CD14-positive monocyte (primary cell): ENCODE data around the gene TM7SF3. TPM values are rescaled to one million over a fixed set of nuclear protein-coding genes. Genes with fewer than 3 reads are reported as not detected.

Experiments
- DNase-seq, 3 donors: peaks; one replicate each; pipeline ENCODE4 v3.0.0-alpha.2; 2011 to 2022
- H2AFZ ChIP-seq: 2 replicates; pipeline ENCODE4 v1.6.0; 2012; ENCODE audit warnings: mild to moderate bottlenecking, low read depth, low read length, inconsistent platforms; ENCODE audit not compliant: insufficient read depth, poor library complexity, severe bottlenecking
- H3K27ac ChIP-seq, 2 donors: 1 replicate in 1 of 2; 2 replicates in 1 of 2; pipeline ENCODE4 v1.5.1; 2012 to 2013; ENCODE audit warnings: low read length in 2 of 2, control low read depth in 1 of 2, inconsistent platforms in 1 of 2, low read depth in 1 of 2, mild to moderate bottlenecking in 1 of 2
- H3K27me3 ChIP-seq, 2 donors: one replicate each; pipeline versions ENCODE4 v1.6.0 to v1.6.1; 2011 to 2013; ENCODE audit warnings: low read length in 2 of 2; ENCODE audit not compliant: control insufficient read depth in 2 of 2, insufficient read depth in 2 of 2
- H3K36me3 ChIP-seq, 2 donors: replicated peaks in 1 of 2; 1 replicate in 1 of 2; 2 replicates in 1 of 2; pipeline versions ENCODE4 v1.5.1 to v1.6.1; 2012 to 2013; ENCODE audit warnings: low read length in 2 of 2, control low read depth in 1 of 2, inconsistent platforms in 1 of 2, mild to moderate bottlenecking in 1 of 2; ENCODE audit not compliant: insufficient read depth in 2 of 2, control insufficient read depth in 1 of 2
- H3K4me1 ChIP-seq, 2 donors: 1 replicate in 1 of 2; 2 replicates in 1 of 2; pipeline versions ENCODE4 v1.5.1 to v1.6.1; 2012 to 2013; ENCODE audit warnings: low read length in 2 of 2, control low read depth in 1 of 2, inconsistent platforms in 1 of 2, mild to moderate bottlenecking in 1 of 2, moderate library complexity in 1 of 2; ENCODE audit not compliant: insufficient read depth in 2 of 2, control insufficient read depth in 1 of 2
- H3K4me2 ChIP-seq: replicated peaks from 2 replicates; pipeline ENCODE3; 2012; ENCODE audit warnings: low read length, moderate library complexity, mild to moderate bottlenecking; ENCODE audit not compliant: poor library complexity, severe bottlenecking; ENCODE audit errors: extremely low read depth
- H3K4me3 ChIP-seq, 3 experiments: fragments of 200-600 bp in 1 of 3; sonication (generic) in 1 of 3; replicated peaks in 1 of 3; 1 replicate in 2 of 3; 2 replicates in 1 of 3; pipeline ENCODE4 v1.5.1; 2011 to 2013; ENCODE audit warnings: low read length in 3 of 3, mild to moderate bottlenecking in 3 of 3, control low read depth in 2 of 3, low read depth in 2 of 3, inconsistent platforms in 1 of 3, moderate library complexity in 1 of 3
- H3K79me2 ChIP-seq: 2 replicates; pipeline ENCODE4 v1.6.0; 2012; ENCODE audit warnings: mild to moderate bottlenecking, control low read depth, inconsistent platforms, low read length, moderate library complexity; ENCODE audit not compliant: insufficient read depth
- H3K9ac ChIP-seq: 2 replicates; pipeline ENCODE4 v1.6.0; 2017; ENCODE audit warnings: low read length, mild to moderate bottlenecking; ENCODE audit not compliant: insufficient read depth, poor library complexity, severe bottlenecking
- H3K9me3 ChIP-seq, 2 donors: replicated peaks in 1 of 2; 1 replicate in 1 of 2; 2 replicates in 1 of 2; pipeline versions ENCODE4 v1.5.1 to v1.6.1; 2012 to 2013; ENCODE audit warnings: low read length in 2 of 2, control low read depth in 1 of 2; ENCODE audit not compliant: control insufficient read depth in 1 of 2, insufficient read depth in 1 of 2
- H4K20me1 ChIP-seq: 2 replicates; pipeline ENCODE4 v1.6.0; 2012; ENCODE audit warnings: mild to moderate bottlenecking, low read length, control low read depth, moderate library complexity; ENCODE audit not compliant: insufficient read depth
- H3K27ac Mint-ChIP-seq, 7 donors: one replicate each; pipeline ENCODE4 v1.8.0; 2020; ENCODE audit warnings: mild to moderate bottlenecking in 7 of 7, mixed read lengths in 7 of 7, moderate library complexity in 6 of 7, inconsistent platforms in 2 of 7
- H3K27me3 Mint-ChIP-seq, 3 donors: one replicate each; pipeline ENCODE4 v1.8.0; 2021 to 2022; ENCODE audit warnings: low read depth in 3 of 3, mild to moderate bottlenecking in 3 of 3, mixed read lengths in 3 of 3, moderate library complexity in 3 of 3, inconsistent platforms in 1 of 3
- H3K36me3 Mint-ChIP-seq, 2 donors: one replicate each; pipeline ENCODE4 v1.8.0; 2020; ENCODE audit warnings: mixed read lengths in 2 of 2, inconsistent platforms in 1 of 2, mild to moderate bottlenecking in 1 of 2
- H3K4me1 Mint-ChIP-seq: one replicate; pipeline ENCODE4 v1.8.0; 2020; ENCODE audit warnings: mild to moderate bottlenecking, mixed read lengths
- H3K4me3 Mint-ChIP-seq, 2 donors: one replicate each; pipeline ENCODE4 v1.8.0; 2020; ENCODE audit warnings: mild to moderate bottlenecking in 2 of 2, mixed read lengths in 2 of 2, moderate library complexity in 1 of 2
- H3K9me3 Mint-ChIP-seq, 7 donors: one replicate each; pipeline ENCODE4 v1.8.0; 2020 to 2022; ENCODE audit warnings: mixed read lengths in 7 of 7, mild to moderate bottlenecking in 6 of 7, moderate library complexity in 6 of 7, inconsistent platforms in 2 of 7
- CTCF ChIP-seq: fragments of 200-600 bp; IDR thresholded peaks from one replicate; pipeline ENCODE4 v1.8.0; 2022; ENCODE audit warnings: antibody characterized with exemption, mild to moderate bottlenecking
- WGBS: methylation state at CpG from one replicate; pipeline ENCODE4 v1.1.5; 2013; ENCODE audit warnings: missing lambda C conversion rate; ENCODE audit not compliant: insufficient coverage; 5-methylcytosine and 5-hydroxymethylcytosine counted together
- intact Hi-C, 2 donors: fragments of 100-400 bp; cut with micrococcal nuclease; formaldehyde crosslinking; loops; one replicate each; pipeline versions ENCODE4 v1.15.0 to v1.15.1; 2023
- polyA plus RNA-seq, 3 donors: library from polyadenylated mRNA; depleted of rRNA in 1 of 3; unstranded in 2 of 3; stranded (reverse) in 1 of 3; fragments of 300-500 nt in 2 of 3; fragments of >200 nt in 1 of 3; fragmentation: Illumina TruSeq in 2 of 3; gene quantifications; 1 replicate in 2 of 3; 2 replicates in 1 of 3; pipeline ENCODE4 v1.2.3, GENCODE V29; 2012 to 2021

Gene TM7SF3
- polyA plus RNA-seq, 3 donors = 36.3 to 85.9 (median 71.7) TPM

- no peak overlapping the region for H3K9ac ChIP-seq
- no peaks in the 10 kb centered on the region for H3K27me3 ChIP-seq
- no peaks in the 10 kb centered on the region for H3K9me3 ChIP-seq
- Mint-ChIP-seq H3K4me3 (no peak overlapping the region), H3K27me3 (peaks cover 0 to 2% (median 0%) of the 10 kb centered on the region in 3 donors), H3K9me3 (no peaks in the 10 kb centered on the region), H3K27ac (peak overlapping the region; percentile 68 to 88 (median 79)), H3K4me1 (peaks cover 15% of the 10 kb centered on the region), H3K36me3 (peaks cover 52 to 70% of the 10 kb centered on the region in 2 donors)
- WGBS = no CpG with 5 or more reads among the region's 4 CpGs
- no peak overlapping the region for H3K4me3 ChIP-seq
- no peak for TF ChIP-seq CTCF
- peaks cover 25 to 80% of the 10 kb centered on the region in 2 donors for H3K36me3 ChIP-seq
- peak overlapping the region in 1 of 2 donors; percentile 70 for H3K27ac ChIP-seq
- peaks cover 32% of the 10 kb centered on the region for H3K79me2 ChIP-seq
- H2AFZ ChIP-seq = no peak overlapping the region
- peaks cover 4% of the 10 kb centered on the region for H4K20me1 ChIP-seq
- peaks cover 14% of the 10 kb centered on the region in 2 donors for H3K4me1 ChIP-seq
- no peak for DNase-seq
- intact Hi-C loops = no loop called here
- no peak overlapping the region for H3K4me2 ChIP-seq
Observed at GRCh38 chr12:26988703-26989102, 25.5 kb downstream of the TM7SF3 start.

GRCh38 chr12:26987634-26988424 lies 26.4 kb downstream of the TM7SF3 start:
- Mint-ChIP-seq H3K27ac (peak overlapping the region; percentile 71 to 88 (median 81)), H3K36me3 (peaks cover 52 to 72% of the 10 kb centered on the region in 2 donors)
- no peak overlapping the region for H3K4me3 ChIP-seq

More at GRCh38 chr12:26987634-26988424, 26.4 kb downstream of the TM7SF3 start:
- peaks cover 16 to 74% of the 10 kb centered on the region in 2 donors for H3K36me3 ChIP-seq
- peaks cover 0 to 2% (median 2%) of the 10 kb centered on the region in 3 donors for H3K27me3 Mint-ChIP-seq
- H4K20me1 ChIP-seq = peaks cover 4% of the 10 kb centered on the region
- no peak overlapping the region for H3K9ac ChIP-seq
- peak; percentile 80 to 88 (median 83) for DNase-seq
- peak overlapping the region in 1 of 2 donors; percentile 2 for H3K4me3 Mint-ChIP-seq
- no peaks in the 10 kb centered on the region for H3K27me3 ChIP-seq
- H3K27ac ChIP-seq = peak overlapping the region; percentile 58 to 70
- TF ChIP-seq CTCF = no peak
- no peaks in the 10 kb centered on the region for H3K9me3 Mint-ChIP-seq
- peaks cover 14% of the 10 kb centered on the region in 2 donors for H3K4me1 ChIP-seq
- WGBS = 86% methylated on average over 7 of the region's 10 CpGs
- peaks cover 15% of the 10 kb centered on the region for H3K4me1 Mint-ChIP-seq
- H3K9me3 ChIP-seq = no peaks in the 10 kb centered on the region
- H2AFZ ChIP-seq = no peak overlapping the region
- peaks cover 33% of the 10 kb centered on the region for H3K79me2 ChIP-seq
- intact Hi-C loops = no loop called here
- peak overlapping the region; percentile 21 for H3K4me2 ChIP-seq
